ENCODE measurements around the gene TSEN2. TPM values are rescaled to one million over a fixed set of nuclear protein-coding genes. Genes with fewer than 3 reads are reported as not detected.

The TSEN2 gene
- polyA plus RNA-seq, 3 donors = 3.2 to 7.3 (median 3.9) TPM

- peaks cover 63 to 69% of the 10 kb centered on the region in 2 donors for H3K4me1 ChIP-seq (ENCODE audit: control insufficient read depth in 1 of 2, insufficient read depth in 2 of 2, low read length in 2 of 2)
Measured at GRCh38 chr3:12458901-12459300, 25.4 kb upstream of the TSEN2 start.

GRCh38 chr3:12460127-12460526 is 24.2 kb upstream of the TSEN2 start:
- no peaks in the 10 kb centered on the region for H3K9me3 ChIP-seq (replicated peaks in 1 of 2; ENCODE audit: control insufficient read depth in 1 of 2, insufficient read depth in 1 of 2, low read length in 2 of 2)
- H3K27ac ChIP-seq (ENCODE audit: low read depth in 1 of 2, low read length in 2 of 2) = peak overlapping the region in 1 of 2 donors; percentile 71
- no peak overlapping the region for H2AFZ ChIP-seq (ENCODE audit: insufficient read depth, low read depth, low read length, poor library complexity, severe bottlenecking)
- intact Hi-C loops (cut with micrococcal nuclease) = no loop called here
- Mint-ChIP-seq H3K4me3 (no peak overlapping the region), H3K4me1 (peaks cover 64% of the 10 kb centered on the region), H3K36me3 (peaks cover 0 to 2% of the 10 kb centered on the region in 2 donors), H3K27me3 (ENCODE audit: low read depth in 3 of 3) (no peaks in the 10 kb centered on the region), H3K9me3 (peaks cover 0 to 3% (median 0%) of the 10 kb centered on the region in 7 donors), H3K27ac (peak overlapping the region in 6 of 7 donors; percentile 66 to 97 (median 92))
- 71% methylated on average over 1 of the region's 3 CpGs for WGBS (ENCODE audit: insufficient coverage)
- peaks cover 61 to 63% of the 10 kb centered on the region in 2 donors for H3K4me1 ChIP-seq (ENCODE audit: control insufficient read depth in 1 of 2, insufficient read depth in 2 of 2, low read length in 2 of 2)
- H3K9ac ChIP-seq (ENCODE audit: insufficient read depth, low read length, poor library complexity, severe bottlenecking) = no peak overlapping the region
- no peaks in the 10 kb centered on the region for H3K36me3 ChIP-seq (replicated peaks in 1 of 2; ENCODE audit: control insufficient read depth in 1 of 2, insufficient read depth in 2 of 2, low read length in 2 of 2)
- DNase-seq = no peak
- H3K4me3 ChIP-seq (replicated peaks in 1 of 3; ENCODE audit: low read depth in 2 of 3, low read length in 3 of 3) = no peak overlapping the region
- no peak for TF ChIP-seq CTCF (IDR thresholded peaks at IDR 0.05)
- H3K4me2 ChIP-seq (replicated peaks; ENCODE audit: extremely low read depth, low read length, poor library complexity, severe bottlenecking) = no peak overlapping the region
- H4K20me1 ChIP-seq (ENCODE audit: insufficient read depth, low read length) = no peaks in the 10 kb centered on the region
- no peaks in the 10 kb centered on the region for H3K27me3 ChIP-seq (ENCODE audit: control insufficient read depth in 2 of 2, insufficient read depth in 2 of 2, low read length in 2 of 2)
- H3K79me2 ChIP-seq (ENCODE audit: insufficient read depth, low read length) = no peaks in the 10 kb centered on the region

More at GRCh38 chr3:12458901-12459300, 25.4 kb upstream of the TSEN2 start:
- peak; percentile 61 for TF ChIP-seq CTCF (IDR thresholded peaks at IDR 0.05)
- no peaks in the 10 kb centered on the region for H3K36me3 ChIP-seq (replicated peaks in 1 of 2; ENCODE audit: control insufficient read depth in 1 of 2, insufficient read depth in 2 of 2, low read length in 2 of 2)
- H2AFZ ChIP-seq (ENCODE audit: insufficient read depth, low read depth, low read length, poor library complexity, severe bottlenecking) = no peak overlapping the region
- H3K27ac ChIP-seq (ENCODE audit: low read depth in 1 of 2, low read length in 2 of 2) = peak overlapping the region; percentile 57 to 71
- 3% methylated on average over 4 of the region's 8 CpGs for WGBS (ENCODE audit: insufficient coverage)
- intact Hi-C loops (cut with micrococcal nuclease) = loop anchor here (5.0 to 10.0 kb wide), 4 partner anchors 62 to 267 kb away; no protein-coding TSS in a partner anchor
- H3K4me2 ChIP-seq (replicated peaks; ENCODE audit: extremely low read depth, low read length, poor library complexity, severe bottlenecking) = peak overlapping the region; percentile 6
- Mint-ChIP-seq H3K4me1 (peaks cover 68% of the 10 kb centered on the region), H3K27ac (peak overlapping the region; percentile 21 to 97 (median 91)), H3K27me3 (ENCODE audit: low read depth in 3 of 3) (no peaks in the 10 kb centered on the region), H3K4me3 (peak overlapping the region in 1 of 2 donors; percentile 42), H3K36me3 (no peaks in the 10 kb centered on the region), H3K9me3 (peaks cover 0 to 2% (median 0%) of the 10 kb centered on the region in 7 donors)
- peak overlapping the region; percentile 6 for H3K9ac ChIP-seq (ENCODE audit: insufficient read depth, low read length, poor library complexity, severe bottlenecking)
- H3K9me3 ChIP-seq (replicated peaks in 1 of 2; ENCODE audit: control insufficient read depth in 1 of 2, insufficient read depth in 1 of 2, low read length in 2 of 2) = no peaks in the 10 kb centered on the region
- H3K27me3 ChIP-seq (ENCODE audit: control insufficient read depth in 2 of 2, insufficient read depth in 2 of 2, low read length in 2 of 2) = no peaks in the 10 kb centered on the region
- H4K20me1 ChIP-seq (ENCODE audit: insufficient read depth, low read length) = no peaks in the 10 kb centered on the region
- H3K79me2 ChIP-seq (ENCODE audit: insufficient read depth, low read length) = no peaks in the 10 kb centered on the region
- DNase-seq = peak; percentile 89 to 98 (median 95)
- H3K4me3 ChIP-seq (replicated peaks in 1 of 3; ENCODE audit: low read depth in 2 of 3, low read length in 3 of 3) = no peak overlapping the region

All from CD14-positive monocyte (primary cell).